Endothelial cell of hepatic sinusoid (primary cell): ENCODE measurements around the gene RBM45.

Experiments
- in situ Hi-C: cut with HindIII; loops from 2 replicates; pipeline ENCODE4 v1.10.0; 2017; ENCODE audit warnings: low sequenced_read_pairs

The RBM45 gene

DNA sequence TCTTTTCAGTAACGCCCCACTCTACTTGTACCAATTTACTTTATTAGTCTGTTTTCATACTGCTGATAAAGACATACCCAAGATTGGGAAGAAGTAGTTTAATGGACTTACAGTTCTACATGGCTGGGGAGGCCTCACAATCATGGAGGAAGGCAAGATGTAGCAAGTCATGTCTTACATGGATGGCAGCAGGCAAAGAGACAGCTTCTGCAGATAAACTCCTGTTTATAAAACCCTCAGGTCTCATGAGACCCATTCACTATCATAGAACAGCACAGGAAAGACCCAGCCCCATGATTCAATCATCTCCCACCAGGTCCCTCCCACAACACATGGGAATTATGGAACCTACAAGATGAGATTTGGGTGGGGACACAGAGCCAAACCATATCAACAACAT, 43.3 kb downstream of the RBM45 start:
- in situ Hi-C loops: no loop called here

GRCh38 chr2:178157574-178157973, 45.3 kb downstream of the RBM45 start:
- in situ Hi-C loops: no loop called here

- in situ Hi-C loops: no loop called here
Observed at GRCh38 chr2:178159966-178160365, 47.7 kb downstream of the RBM45 start.

DNA sequence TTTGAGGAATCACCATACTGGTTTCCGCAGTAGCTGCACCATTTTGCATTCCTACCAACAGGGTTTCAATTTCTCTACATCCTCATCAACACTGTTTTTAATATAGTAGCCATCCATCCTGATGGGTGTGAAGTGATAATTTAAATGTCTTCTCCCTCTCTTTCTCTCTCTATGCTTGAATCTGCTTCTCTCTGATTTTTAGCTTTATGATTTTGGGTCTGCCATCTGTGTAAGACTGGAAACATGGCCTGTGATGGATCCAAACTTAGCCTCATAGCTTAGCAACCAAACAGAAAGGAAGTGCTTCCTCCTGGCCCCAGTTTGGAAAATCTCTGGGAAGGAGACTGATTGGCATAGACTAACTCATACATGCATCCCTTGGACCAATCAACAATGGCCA, 48.4 kb downstream of the RBM45 start:
- in situ Hi-C loops: no loop called here

GRCh38 chr2:178163395-178163794, 51.2 kb downstream of the RBM45 start:
- in situ Hi-C loops: no loop called here

GRCh38 chr2:178163911-178164310, 51.7 kb downstream of the RBM45 start:
- in situ Hi-C loops: no loop called here

DNA sequence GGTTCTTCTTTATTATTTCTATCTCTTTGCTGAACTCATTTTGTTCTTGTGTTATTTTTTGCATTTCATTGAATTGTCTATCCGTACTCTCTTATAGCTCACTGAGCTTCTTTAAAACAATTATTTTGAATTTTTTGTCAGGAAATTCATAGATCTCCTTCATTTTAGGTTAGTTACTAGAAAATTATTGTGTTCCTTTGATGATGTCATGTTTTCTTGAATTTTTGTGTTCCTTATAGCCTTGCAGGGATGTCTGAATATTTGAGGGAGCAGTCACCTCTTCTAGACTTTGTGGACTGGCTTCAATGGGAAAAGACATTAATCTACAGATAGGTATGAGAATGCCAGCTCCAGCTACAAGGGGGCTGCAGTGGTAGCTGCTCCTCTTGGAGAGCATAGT, 61.4 kb downstream of the RBM45 start:
- in situ Hi-C loops: no loop called here

- in situ Hi-C loops: no loop called here
Observed at GRCh38 chr2:178177066-178177679, 64.9 kb downstream of the RBM45 start.
